Sigmoid colon (tissue), 7 donors: ENCODE measurements around the gene SLC22A25. TPM values are rescaled to one million over a fixed set of nuclear protein-coding genes. Genes with fewer than 3 reads are reported as not detected.
"Not testable (repeated sequence)": the region's sequence is repeated elsewhere in the genome, so short reads cannot be mapped to it uniquely, and the experiment has no call there.

Experiments used
- DNase-seq: peaks from one replicate; pipeline ENCODE4 v3.0.0-alpha.2; 2019
- H3K27ac ChIP-seq, 4 donors: fragments of 200-600 bp; sonication (generic); one replicate each; pipeline ENCODE4 v1.5.1; 2016 to 2019; ENCODE audit warnings: mild to moderate bottlenecking in 1 of 4
- H3K27me3 ChIP-seq, 3 donors: fragments of 200-600 bp; sonication (generic); one replicate each; pipeline ENCODE4 v1.5.1; 2019; ENCODE audit warnings: mild to moderate bottlenecking in 1 of 3
- H3K36me3 ChIP-seq, 4 donors: fragments of 200-600 bp; sonication (generic); one replicate each; pipeline ENCODE4 v1.5.1; 2016 to 2019
- H3K4me1 ChIP-seq, 4 donors: fragments of 200-600 bp; sonication (generic); one replicate each; pipeline ENCODE4 v1.5.1; 2017 to 2019
- H3K4me3 ChIP-seq, 4 donors: fragments of 200-600 bp; sonication (generic); one replicate each; pipeline ENCODE4 v1.5.1; 2017 to 2019; ENCODE audit warnings: mild to moderate bottlenecking in 2 of 4, moderate library complexity in 1 of 4
- H3K9me3 ChIP-seq, 4 donors: fragments of 200-600 bp in 3 of 4; sonication (generic) in 3 of 4; one replicate each; pipeline versions ENCODE4 v1.5.1 to v1.6.1; 2013 to 2019
- CTCF ChIP-seq, 4 experiments: fragments of 450-650 bp in 3 of 4; fragments of 200-600 bp in 1 of 4; IDR thresholded peaks; one replicate each; pipeline ENCODE4 v1.5.1; 2016 to 2019; ENCODE audit warnings: antibody characterized with exemption in 4 of 4, mild to moderate bottlenecking in 3 of 4, moderate library complexity in 2 of 4
- EP300 ChIP-seq, 4 donors: sonication (generic); formaldehyde crosslinking; IDR thresholded peaks; one replicate each; pipeline ENCODE4 v1.6.1; 2017; ENCODE audit warnings: antibody characterized with exemption in 4 of 4
- POLR2A ChIP-seq, 2 donors: fragments of 450-650 bp; IDR thresholded peaks; one replicate each; pipeline ENCODE4 v1.6.1; 2016; ENCODE audit warnings: antibody characterized with exemption in 2 of 2, mild to moderate bottlenecking in 2 of 2, moderate library complexity in 2 of 2
- POLR2AphosphoS5 ChIP-seq, 4 donors: sonication (generic); formaldehyde crosslinking; IDR thresholded peaks; one replicate each; pipeline ENCODE4 v1.6.1; 2017; ENCODE audit warnings: antibody characterized with exemption in 4 of 4
- WGBS, 2 donors: extraction: QIAGEN DNeasy Blood & Tissue Kit; methylation state at CpG; one replicate each; pipeline ENCODE4 v1.1.7; 2013; 5-methylcytosine and 5-hydroxymethylcytosine counted together
- intact Hi-C: fragments of 100-400 bp; cut with DNase I; formaldehyde crosslinking; loops from one replicate; pipeline ENCODE4 v1.15.1; 2023
- polyA plus RNA-seq, 3 donors: library from polyadenylated mRNA; stranded (reverse); fragments of 200-250 nt; gene quantifications; one replicate each; pipeline ENCODE4 v1.2.3, GENCODE V29; 2013
- total RNA-seq, 4 donors: library from RNA; depleted of rRNA; stranded (reverse); fragments of >200 nt; gene quantifications; one replicate each; pipeline ENCODE4 v1.1.0, GENCODE V29; 2016
- donor health status: healthy with polysubstance abuse.
- donor health status: Bipolar disorder and iron deficiency.
- donor health status: healthy.

SLC22A25 gene
- total and polyA plus RNA-seq, 7 donors = not detected

GRCh38 chr11:63250162-63251050 is 7.0 kb upstream of the SLC22A25 start:
- DNase-seq = no peak
- H3K27ac ChIP-seq = no peak overlapping the region
- peaks cover 0 to 1% (median 0%) of the 10 kb centered on the region in 4 donors for H3K9me3 ChIP-seq
- peaks cover 0 to 4% (median 0%) of the 10 kb centered on the region in 3 donors for H3K27me3 ChIP-seq
- no peaks in the 10 kb centered on the region for H3K4me1 ChIP-seq
- TF ChIP-seq CTCF (IDR thresholded peaks at IDR 0.05) = no peak
- no peak for TF ChIP-seq EP300 (IDR thresholded peaks at IDR 0.05)
- TF ChIP-seq POLR2A (IDR thresholded peaks at IDR 0.05) = no peak
- TF ChIP-seq POLR2AphosphoS5 (IDR thresholded peaks at IDR 0.05) = no peak
- WGBS, 2 donors = 89 to 92% methylated on average over 5 of the region's 5 CpGs
- H3K4me3 ChIP-seq = no peak overlapping the region
- intact Hi-C loops = no loop called here
- no peaks in the 10 kb centered on the region for H3K36me3 ChIP-seq

GRCh38 chr11:63248966-63249365 is 5.6 kb upstream of the SLC22A25 start:
- Histone ChIP-seq H3K9me3 (no peaks in the 10 kb centered on the region), H3K4me3 (no peak overlapping the region), H3K4me1 (no peaks in the 10 kb centered on the region), H3K27me3 (peaks cover 0 to 4% (median 0%) of the 10 kb centered on the region in 3 donors), H3K27ac (no peak overlapping the region), H3K36me3 (no peaks in the 10 kb centered on the region)
- intact Hi-C loops = no loop called here
- TF ChIP-seq CTCF (IDR thresholded peaks at IDR 0.05) (no peak), POLR2A (IDR thresholded peaks at IDR 0.05) (no peak), POLR2AphosphoS5 (IDR thresholded peaks at IDR 0.05) (no peak), EP300 (IDR thresholded peaks at IDR 0.05) (no peak)
- WGBS, 2 donors = 58 to 84% methylated on average over 3 of the region's 3 CpGs
- DNase-seq = no peak

GRCh38 chr11:63247237-63248002 is 4.0 kb upstream of the SLC22A25 start:
- H3K27ac ChIP-seq, H3K4me3 ChIP-seq, H3K9me3 ChIP-seq, intact Hi-C loops, H3K36me3 ChIP-seq, DNase-seq, H3K4me1 ChIP-seq, H3K27me3 ChIP-seq: not testable (repeated sequence)
- WGBS, 2 donors = 50 to 69% methylated on average over 7 of the region's 7 CpGs

GRCh38 chr11:63246045-63246444 is 2.6 kb upstream of the SLC22A25 start:
- no peaks in the 10 kb centered on the region for H3K36me3 ChIP-seq
- peaks cover 0 to 4% (median 0%) of the 10 kb centered on the region in 3 donors for H3K27me3 ChIP-seq
- no peak overlapping the region for H3K4me3 ChIP-seq
- no peaks in the 10 kb centered on the region for H3K9me3 ChIP-seq
- 14 to 52% methylated on average over 1 of the region's 1 CpG for WGBS, 2 donors
- intact Hi-C loops = no loop called here
- H3K27ac ChIP-seq = no peak overlapping the region
- DNase-seq = no peak
- no peaks in the 10 kb centered on the region for H3K4me1 ChIP-seq
- TF ChIP-seq EP300 (IDR thresholded peaks at IDR 0.05) (no peak), POLR2A (IDR thresholded peaks at IDR 0.05) (no peak), POLR2AphosphoS5 (IDR thresholded peaks at IDR 0.05) (no peak), CTCF (IDR thresholded peaks at IDR 0.05) (no peak)

- WGBS, 2 donors = 83 to 88% methylated on average over 2 of the region's 2 CpGs
- Histone ChIP-seq H3K27ac (no peak overlapping the region), H3K4me1 (no peaks in the 10 kb centered on the region), H3K9me3 (no peaks in the 10 kb centered on the region), H3K36me3 (no peaks in the 10 kb centered on the region), H3K4me3 (no peak overlapping the region), H3K27me3 (peaks cover 0 to 4% (median 0%) of the 10 kb centered on the region in 3 donors)
- no peak for DNase-seq
- TF ChIP-seq CTCF (IDR thresholded peaks at IDR 0.05) = no peak
- TF ChIP-seq POLR2AphosphoS5 (IDR thresholded peaks at IDR 0.05) = no peak
- no peak for TF ChIP-seq EP300 (IDR thresholded peaks at IDR 0.05)
- TF ChIP-seq POLR2A (IDR thresholded peaks at IDR 0.05) = no peak
- intact Hi-C loops = no loop called here
Observed at GRCh38 chr11:63244862-63245261, 1.5 kb upstream of the SLC22A25 start.
